H1 (cell line): ENCODE measurements around the gene ZNF346. TPM values are rescaled to one million over a fixed set of nuclear protein-coding genes. Genes with fewer than 3 reads are reported as not detected.

Source experiments
- CTCF ChIA-PET: fragments of 300-600 bp; sonication (Branson Sonifier 250); formaldehyde crosslinking; loops from one replicate; lab custom pipeline; 2021; ENCODE audit not compliant: partially characterized antibody; lab: Charles Lee
- POLR2A ChIA-PET: fragments of 300-600 bp; sonication (Branson Sonifier 250); formaldehyde crosslinking; loops from one replicate; lab custom pipeline; 2021; ENCODE audit warnings: inconsistent platforms; ENCODE audit not compliant: partially characterized antibody; lab: Charles Lee
- DNase-seq, 2 experiments: peaks; one replicate each; pipeline versions ENCODE4 v3.0.0 to v3.0.0-alpha.2; 2010 to 2022; ENCODE audit warnings: low spot score in 2 of 2, low read depth in 1 of 2, mixed read lengths in 1 of 2
- FAIRE-seq: peaks from 2 replicates; lab custom pipeline; 2011; peaks lifted over from hg19 to GRCh38; lab: Jason Lieb, UNC
- H2AFZ ChIP-seq: 2 replicates; pipeline ENCODE4 v1.8.1; 2012; ENCODE audit warnings: low read length, inconsistent platforms
- H2AK5ac ChIP-seq: 2 replicates; pipeline ENCODE4 v1.6.1; 2013; ENCODE audit warnings: low read depth, low read length
- H2BK120ac ChIP-seq: replicated peaks from 2 replicates; pipeline ENCODE3; 2013; ENCODE audit warnings: low read depth, low read length, inconsistent platforms
- H2BK12ac ChIP-seq: 2 replicates; pipeline ENCODE4 v1.6.1; 2013; ENCODE audit warnings: low read depth, low read length
- H2BK15ac ChIP-seq: 2 replicates; pipeline ENCODE4 v1.6.1; 2013; ENCODE audit warnings: low read length
- H2BK20ac ChIP-seq: 2 replicates; pipeline ENCODE4 v1.6.1; 2013; ENCODE audit warnings: low read length
- H2BK5ac ChIP-seq: 2 replicates; pipeline ENCODE4 v1.6.1; 2013; ENCODE audit warnings: low read depth, low read length
- H3K14ac ChIP-seq: 2 replicates; pipeline ENCODE4 v1.6.1; 2013; ENCODE audit warnings: inconsistent platforms; ENCODE audit not compliant: insufficient read length
- H3K18ac ChIP-seq: 2 replicates; pipeline ENCODE4 v1.6.1; 2013; ENCODE audit warnings: low read length; ENCODE audit errors: extremely low read depth
- H3K23ac ChIP-seq: 2 replicates; pipeline ENCODE4 v1.6.1; 2013; ENCODE audit warnings: inconsistent platforms; ENCODE audit not compliant: insufficient read length
- H3K23me2 ChIP-seq: 2 replicates; pipeline ENCODE4 v1.6.1; 2013; ENCODE audit warnings: low read depth, low read length
- H3K27ac ChIP-seq: 2 replicates; pipeline ENCODE4 v1.6.1; 2011; ENCODE audit warnings: low read depth, low read length, inconsistent platforms
- H3K27me3 ChIP-seq, 4 experiments: replicated peaks in 1 of 4; 1 replicate in 1 of 4; 2 replicates in 3 of 4; pipeline versions ENCODE4 v1.6.1 to v1.8.1; 2011 to 2013; ENCODE audit warnings: low read length in 3 of 4, mild to moderate bottlenecking in 3 of 4, inconsistent platforms in 2 of 4, mixed read lengths in 2 of 4, moderate library complexity in 1 of 4; ENCODE audit not compliant: control insufficient read depth in 3 of 4, insufficient read depth in 3 of 4; ENCODE audit errors: extremely low read depth in 1 of 4
- H3K36me3 ChIP-seq, 4 experiments: 2 replicates each; pipeline versions ENCODE4 v1.6.1 to v1.8.1; 2011 to 2013; ENCODE audit warnings: mild to moderate bottlenecking in 4 of 4, low read length in 3 of 4, moderate library complexity in 2 of 4, control low read depth in 1 of 4, inconsistent platforms in 1 of 4; ENCODE audit not compliant: insufficient read depth in 4 of 4, control insufficient read depth in 2 of 4
- H3K4ac ChIP-seq: replicated peaks from 2 replicates; pipeline ENCODE3; 2013; ENCODE audit warnings: low read length, low read depth, mixed read lengths, inconsistent platforms; ENCODE audit not compliant: insufficient read length
- H3K4me1 ChIP-seq, 4 experiments: replicated peaks in 1 of 4; 1 replicate in 1 of 4; 2 replicates in 3 of 4; pipeline versions ENCODE4 v1.6.1 to v1.8.1; 2011 to 2013; ENCODE audit warnings: low read length in 3 of 4, inconsistent platforms in 2 of 4, mixed read lengths in 1 of 4; ENCODE audit not compliant: insufficient read depth in 4 of 4, control insufficient read depth in 3 of 4
- H3K4me2 ChIP-seq, 2 experiments: 2 replicates each; pipeline versions ENCODE4 v1.6.1 to v1.8.1; 2011 to 2013; ENCODE audit warnings: low read depth in 2 of 2, low read length in 2 of 2, control low read depth in 1 of 2, inconsistent platforms in 1 of 2, mild to moderate bottlenecking in 1 of 2; ENCODE audit not compliant: insufficient read depth in 1 of 2
- H3K4me3 ChIP-seq, 4 experiments: fragments of 200-600, 300-600 bp in 1 of 4; sonication (generic), shearing (Covaris generic), sonication (Bioruptor Twin) in 1 of 4; 2 replicates each; pipeline versions ENCODE4 v1.5.1 to v1.8.1; 2011 to 2016; ENCODE audit warnings: low read length in 4 of 4, low read depth in 3 of 4, control low read depth in 2 of 4, inconsistent platforms in 2 of 4, mild to moderate bottlenecking in 2 of 4, mixed read lengths in 1 of 4, moderate library complexity in 1 of 4; ENCODE audit not compliant: insufficient read depth in 2 of 4; ENCODE audit errors: extremely low read depth in 1 of 4
- H3K56ac ChIP-seq: replicated peaks from 2 replicates; pipeline ENCODE3; 2013; ENCODE audit warnings: low read depth, mild to moderate bottlenecking, mixed read lengths, low read length, inconsistent platforms; ENCODE audit not compliant: insufficient read length
- H3K79me1 ChIP-seq: 2 replicates; pipeline ENCODE4 v1.6.1; 2013; ENCODE audit warnings: low read depth, low read length, control low read depth
- H3K79me2 ChIP-seq, 2 experiments: 2 replicates each; pipeline versions ENCODE4 v1.6.1 to v1.8.1; 2012 to 2013; ENCODE audit warnings: low read length in 2 of 2, mild to moderate bottlenecking in 2 of 2, inconsistent platforms in 1 of 2; ENCODE audit not compliant: insufficient read depth in 2 of 2, control insufficient read depth in 1 of 2
- H3K9ac ChIP-seq, 4 experiments: replicated peaks in 1 of 4; 1 replicate in 1 of 4; 2 replicates in 3 of 4; pipeline versions ENCODE4 v1.6.1 to v1.8.1; 2011 to 2013; ENCODE audit warnings: low read depth in 3 of 4, low read length in 3 of 4, control low read depth in 2 of 4, mild to moderate bottlenecking in 2 of 4, moderate library complexity in 2 of 4, inconsistent platforms in 1 of 4; ENCODE audit errors: extremely low read depth in 1 of 4
- H3K9me3 ChIP-seq, 2 experiments: 2 replicates each; pipeline versions ENCODE4 v1.6.1 to v1.8.1; 2012 to 2013; ENCODE audit warnings: mild to moderate bottlenecking in 2 of 2, moderate library complexity in 2 of 2, control low read depth in 1 of 2, inconsistent platforms in 1 of 2, low read depth in 1 of 2, low read length in 1 of 2, mixed read lengths in 1 of 2; ENCODE audit not compliant: insufficient read depth in 2 of 2
- H4K20me1 ChIP-seq, 2 experiments: replicated peaks in 1 of 2; 2 replicates each; pipeline versions ENCODE3 to v1.8.1; 2011 to 2013; ENCODE audit warnings: inconsistent platforms in 2 of 2, low read length in 2 of 2, mild to moderate bottlenecking in 1 of 2; ENCODE audit not compliant: insufficient read depth in 2 of 2, control insufficient read depth in 1 of 2
- H4K5ac ChIP-seq: 2 replicates; pipeline ENCODE4 v1.6.1; 2013; ENCODE audit warnings: low read length, low read depth, mixed read lengths, inconsistent platforms; ENCODE audit not compliant: insufficient read length
- H4K8ac ChIP-seq: 2 replicates; pipeline ENCODE4 v1.8.0; 2013; ENCODE audit warnings: mild to moderate bottlenecking, moderate library complexity, low read length, inconsistent platforms; ENCODE audit not compliant: insufficient read depth; ENCODE audit errors: extremely low read depth
- H4K91ac ChIP-seq: replicated peaks from 2 replicates; pipeline ENCODE3; 2013; ENCODE audit warnings: low read length, mixed read lengths, inconsistent platforms; ENCODE audit not compliant: insufficient read length
- ATF3 ChIP-seq: IDR thresholded peaks from 2 replicates; pipeline ENCODE4 v1.6.1; 2011; ENCODE audit warnings: low read depth, mild to moderate bottlenecking, low read length; ENCODE audit not compliant: insufficient read depth
- BRCA1 ChIP-seq: IDR thresholded peaks from 2 replicates; pipeline ENCODE4 v1.6.1; 2012; ENCODE audit warnings: low read depth, low read length, improper control_type of control experiment
- CTCF ChIP-seq, 3 experiments: IDR thresholded peaks; 1 replicate in 2 of 3; 2 replicates in 1 of 3; pipeline versions ENCODE4 v1.5.1 to v1.6.1; 2011; ENCODE audit warnings: low read length in 3 of 3, mild to moderate bottlenecking in 3 of 3, inconsistent platforms in 2 of 3, low read depth in 1 of 3, moderate library complexity in 1 of 3; ENCODE audit not compliant: insufficient read depth in 1 of 3; ENCODE audit errors: control extremely low read depth in 1 of 3
- GABPA ChIP-seq: IDR thresholded peaks from 2 replicates; pipeline ENCODE4 v1.6.1; 2011; ENCODE audit warnings: mild to moderate bottlenecking, low read length, moderate library complexity, borderline replicate concordance; ENCODE audit not compliant: insufficient read depth
- RAD21 ChIP-seq, 2 experiments: IDR thresholded peaks in 1 of 2; conservative IDR thresholded peaks in 1 of 2; 2 replicates each; pipeline ENCODE4 v1.6.1; 2011; ENCODE audit warnings: low read depth in 2 of 2, low read length in 2 of 2, improper control_type of control experiment in 1 of 2, inconsistent platforms in 1 of 2, mild to moderate bottlenecking in 1 of 2, moderate library complexity in 1 of 2
- WGBS, 2 experiments: shearing (Covaris generic) in 1 of 2; methylation state at CpG; one replicate each; pipeline versions ENCODE4 v1.1.6 to v1.1.7; 2013 to 2015; ENCODE audit warnings: low lambda C conversion rate in 2 of 2, mixed read lengths in 2 of 2, inconsistent platforms in 1 of 2, low coverage in 1 of 2, missing lambda C conversion rate in 1 of 2; ENCODE audit not compliant: insufficient replicate concordance in 2 of 2, insufficient coverage in 1 of 2, insufficient read length in 1 of 2; ENCODE audit errors: extremely low coverage in 1 of 2, missing lambda C conversion rate in 1 of 2; 5-methylcytosine and 5-hydroxymethylcytosine counted together
- polyA plus RNA-seq, 7 experiments: library from polyadenylated mRNA; depleted of rRNA in 3 of 7; stranded (reverse) in 5 of 7; unstranded in 2 of 7; fragments of >200 nt in 5 of 7; fragments of 200-250 nt in 2 of 7; gene quantifications; 1 replicate in 5 of 7; 2 replicates in 1 of 7; 4 replicates in 1 of 7; pipeline versions ENCODE4 v1.2.1 to v1.2.3, GENCODE V29; 2011 to 2013; ENCODE audit warnings: missing spikeins in 2 of 7, mixed read lengths in 2 of 7
- total RNA-seq: library from RNA; stranded (reverse); fragmentation: NEBNext Ultra II Directional; extraction: Animal tissue kit (Norgen Biotek cat#: 25700); gene quantifications from 2 replicates; pipeline ENCODE4 v1.2.1, GENCODE V29; 2021

The ZNF346 gene
- total and polyA plus RNA-seq, 2 of the 8 experiments (the other 6 are each of a cell fraction or from before 2014, with no cell fraction given) = 19.9 to 20.8 TPM

- CTCF ChIA-PET = interaction anchor here (1.1 to 11.0 kb wide), 5 partner anchors 8 to 445 kb away, joined by 3 to 161 read pairs (median 5); partner anchors contain the start of gene FGFR4
- no peak overlapping the region for H3K9ac ChIP-seq
- no peak overlapping the region for H3K14ac ChIP-seq
- no peak overlapping the region for H2BK20ac ChIP-seq
- H3K36me3 ChIP-seq = no peaks in the 10 kb centered on the region
- WGBS, 2 experiments = 83% methylated on average over 24 of the region's 24 CpGs; no CpG with 5 or more reads in 1 of the 2 experiments
- H4K20me1 ChIP-seq = no peaks in the 10 kb centered on the region
- H2BK15ac ChIP-seq = 0 out of 2 replicates have a peak overlapping the region, but pooled peaks have one; percentile 88
- 0 out of 2 replicates have a peak overlapping the region, but pooled peaks have one; percentile 12 for H2AFZ ChIP-seq
- H2AK5ac ChIP-seq = no peak overlapping the region
- H3K18ac ChIP-seq = no peak overlapping the region; the same call in none of the 2 replicates
- H2BK5ac ChIP-seq = no peak overlapping the region
- no peak overlapping the region for H3K27ac ChIP-seq
- no peak for TF ChIP-seq BRCA1
- no peak for TF ChIP-seq ATF3
- 0 out of 4 replicates have a peak, but pooled peaks of 1 of the 2 experiments have one; percentile 3 for TF ChIP-seq RAD21 (IDR thresholded peaks at IDR 0.05 in 1 of 2, conservative IDR thresholded peaks at IDR 0.05 in 1 of 2; ENCODE audit: low read depth in 2 of 2, low read length in 2 of 2)
- TF ChIP-seq GABPA = no peak
- TF ChIP-seq CTCF (IDR thresholded peaks at IDR 0.05; ENCODE audit: control extremely low read depth in 1 of 3, insufficient read depth in 1 of 3, low read depth in 1 of 3, low read length in 3 of 3) = no peak
- TF ChIP-seq, all 59 proteins: peak for 1
- H2BK120ac ChIP-seq = no peak overlapping the region
- H3K79me1 ChIP-seq = no peaks in the 10 kb centered on the region
- no peak overlapping the region; a peak in 1 of 4 replicates for H3K4me2 ChIP-seq
- H3K56ac ChIP-seq = no peak overlapping the region
- H3K4me3 ChIP-seq = no peak overlapping the region
- H3K9me3 ChIP-seq = no peaks in the 10 kb centered on the region
- no peak for FAIRE-seq
- H4K5ac ChIP-seq = no peak overlapping the region
- no peak for DNase-seq
- H3K4me1 ChIP-seq = peaks cover 0 to 9% (median 0%) of the 10 kb centered on the region in 4 experiments; a peak in 3 of 7 replicates
- H4K8ac ChIP-seq = peak overlapping the region; percentile 57; the same call in 1 of the 2 replicates
- H3K79me2 ChIP-seq = no peaks in the 10 kb centered on the region
- POLR2A ChIA-PET = interaction anchor here (1.3 kb wide), 2 partner anchors 8 to 28 kb away, joined by 3 to 5 read pairs; partner anchors contain the start of gene NSD1
- H3K4ac ChIP-seq = no peak overlapping the region
- H3K23me2 ChIP-seq = no peaks in the 10 kb centered on the region
- H3K27me3 ChIP-seq = no peaks in the 10 kb centered on the region
- peak overlapping the region; percentile 60; the same call in 1 of the 2 replicates for H2BK12ac ChIP-seq
- no peak overlapping the region for H4K91ac ChIP-seq
- no peak overlapping the region for H3K23ac ChIP-seq
Measured at GRCh38 chr5:177105691-177106476, 83.4 kb downstream of the ZNF346 start.
